ENCODE results near the gene LPIN2.
A peak's percentile ranks its signal among the peaks of the same experiment; 100 is the strongest.
"Not testable (repeated sequence)": the region's sequence is repeated elsewhere in the genome, so short reads cannot be mapped to it uniquely, and the experiment has no call there.

LPIN2 gene

GRCh38 chr18:3013024-3013804 lies at the start of gene LPIN2:
TSS of gene LPIN2 (minus strand) at chr18:3013144. CDS start at chr18:2960840, 52,304 bp downstream.
- DNase-seq, result peak; percentile 77

GRCh38 chr18:3061581-3062312 lies 48.8 kb upstream of the LPIN2 start:
- no peak for DNase-seq

GRCh38 chr18:3060667-3061580 lies 48.0 kb upstream of the LPIN2 start:
- no peak for DNase-seq

GRCh38 chr18:3059272-3059671 lies 46.3 kb upstream of the LPIN2 start:
- DNase-seq, result no peak

- no peak for DNase-seq
Observed at GRCh38 chr18:3058328-3059191, 45.6 kb upstream of the LPIN2 start.

- no peak for DNase-seq
Observed at GRCh38 chr18:3057526-3057925, 44.6 kb upstream of the LPIN2 start.

GRCh38 chr18:3056311-3056710 lies 43.4 kb upstream of the LPIN2 start:
- no peak for DNase-seq

- no peak for DNase-seq
Observed at GRCh38 chr18:3055816-3056215, 42.9 kb upstream of the LPIN2 start.

- DNase-seq, result no peak
Observed at GRCh38 chr18:3055186-3055728, 42.3 kb upstream of the LPIN2 start.

GRCh38 chr18:3054780-3055179 lies 41.8 kb upstream of the LPIN2 start:
- DNase-seq, result no peak

GRCh38 chr18:3054214-3054613 lies 41.3 kb upstream of the LPIN2 start:
- no peak for DNase-seq

GRCh38 chr18:3053081-3053480 lies 40.1 kb upstream of the LPIN2 start:
- DNase-seq, result no peak

- DNase-seq, result no peak
Observed at GRCh38 chr18:3052411-3052758, 39.4 kb upstream of the LPIN2 start.

- DNase-seq, result no peak
Observed at GRCh38 chr18:3051718-3052410, 38.9 kb upstream of the LPIN2 start.

GRCh38 chr18:3049897-3050454 lies 37.0 kb upstream of the LPIN2 start:
- DNase-seq, result not testable (repeated sequence)

- DNase-seq, result no peak
Observed at GRCh38 chr18:3048820-3049349, 35.9 kb upstream of the LPIN2 start.

- DNase-seq, result no peak
Observed at GRCh38 chr18:3048121-3048520, 35.2 kb upstream of the LPIN2 start.

- DNase-seq, result no peak
Observed at GRCh38 chr18:3046216-3046808, 33.4 kb upstream of the LPIN2 start.

- no peak for DNase-seq
Observed at GRCh38 chr18:3044931-3045698, 32.2 kb upstream of the LPIN2 start.

GRCh38 chr18:3042379-3042778 lies 29.4 kb upstream of the LPIN2 start:
- no peak for DNase-seq

Data from NCI-H1092 (cell line).